ENCODE results near the gene TAS2R10. TPM values are rescaled to one million over a fixed set of nuclear protein-coding genes. Genes with fewer than 3 reads are reported as not detected.

The TAS2R10 gene
- total and polyA plus RNA-seq, 8 donors: 0.37 to 3.3 (median 2.6) TPM; not detected in 1

DNA sequence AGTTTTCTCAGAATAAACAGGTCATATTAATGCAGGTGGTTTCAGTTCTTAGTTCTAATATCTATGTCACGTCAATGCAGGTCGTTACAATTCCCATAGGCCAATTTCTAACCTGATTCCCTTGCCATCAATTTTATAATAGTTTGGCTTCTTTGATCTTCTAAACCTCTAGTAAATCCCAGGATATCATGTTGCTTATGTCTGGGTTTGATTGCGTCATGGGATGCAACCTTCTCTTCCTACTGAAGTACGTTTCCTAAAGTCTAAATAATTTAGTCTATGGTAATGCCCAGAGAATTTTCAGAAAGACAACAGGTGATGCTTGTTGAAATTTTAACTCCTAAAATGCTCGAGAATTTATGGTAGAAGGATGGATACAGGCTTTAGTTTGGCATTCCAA, 42.9 kb downstream of the TAS2R10 start:
- Histone ChIP-seq H3K27me3 (no peaks in the 10 kb centered on the region), H3K4me1 (no peaks in the 10 kb centered on the region), H3K4me3 (no peak overlapping the region), H3K9me3 (no peaks in the 10 kb centered on the region), H3K27ac (no peak overlapping the region), H3K36me3 (no peaks in the 10 kb centered on the region)
- DNase-seq: no peak
- ATAC-seq: no peak
- TF ChIP-seq, protein P1, sequence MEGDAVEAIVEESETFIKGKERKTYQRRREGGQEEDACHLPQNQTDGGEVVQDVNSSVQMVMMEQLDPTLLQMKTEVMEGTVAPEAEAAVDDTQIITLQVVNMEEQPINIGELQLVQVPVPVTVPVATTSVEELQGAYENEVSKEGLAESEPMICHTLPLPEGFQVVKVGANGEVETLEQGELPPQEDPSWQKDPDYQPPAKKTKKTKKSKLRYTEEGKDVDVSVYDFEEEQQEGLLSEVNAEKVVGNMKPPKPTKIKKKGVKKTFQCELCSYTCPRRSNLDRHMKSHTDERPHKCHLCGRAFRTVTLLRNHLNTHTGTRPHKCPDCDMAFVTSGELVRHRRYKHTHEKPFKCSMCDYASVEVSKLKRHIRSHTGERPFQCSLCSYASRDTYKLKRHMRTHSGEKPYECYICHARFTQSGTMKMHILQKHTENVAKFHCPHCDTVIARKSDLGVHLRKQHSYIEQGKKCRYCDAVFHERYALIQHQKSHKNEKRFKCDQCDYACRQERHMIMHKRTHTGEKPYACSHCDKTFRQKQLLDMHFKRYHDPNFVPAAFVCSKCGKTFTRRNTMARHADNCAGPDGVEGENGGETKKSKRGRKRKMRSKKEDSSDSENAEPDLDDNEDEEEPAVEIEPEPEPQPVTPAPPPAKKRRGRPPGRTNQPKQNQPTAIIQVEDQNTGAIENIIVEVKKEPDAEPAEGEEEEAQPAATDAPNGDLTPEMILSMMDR (IDR thresholded peaks at IDR 0.05): no peak
- intact Hi-C loops (cut with DNase I): no loop called here

DNA sequence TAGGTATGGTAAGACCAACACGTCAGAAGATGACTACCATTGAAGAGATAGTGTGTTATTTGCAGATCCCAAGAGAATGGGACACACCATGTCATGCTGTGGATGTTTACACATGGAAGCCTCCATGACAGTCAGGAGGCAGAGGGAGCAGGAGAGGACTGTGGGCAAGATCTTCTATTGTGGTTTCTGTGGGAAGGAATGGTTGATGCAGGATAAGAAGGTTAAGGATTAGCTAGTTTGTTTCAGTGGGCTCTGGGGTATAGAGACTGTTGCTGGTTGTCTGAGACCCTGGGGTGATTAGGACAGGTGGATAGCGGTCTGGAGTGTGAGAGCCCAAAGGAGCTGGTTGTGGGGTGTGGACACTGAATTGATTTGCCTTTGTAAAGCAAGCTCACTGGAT, 47.1 kb downstream of the TAS2R10 start:
- intact Hi-C loops (cut with DNase I): loop anchor here in 1 of 2 donors (10.0 kb wide), 1 partner anchor 706 kb away; no protein-coding TSS in a partner anchor
- Histone ChIP-seq H3K36me3 (no peaks in the 10 kb centered on the region), H3K27me3 (peaks cover 0 to 1% of the 10 kb centered on the region in 2 donors), H3K9me3 (no peaks in the 10 kb centered on the region), H3K4me3 (no peak overlapping the region), H3K4me1 (no peaks in the 10 kb centered on the region), H3K27ac (no peak overlapping the region)
- ATAC-seq (no peak), DNase-seq (no peak)
- TF ChIP-seq, protein P1 (IDR thresholded peaks at IDR 0.05): no peak

Other genes with a start within 250 kb of the TAS2R10 start
- gene MAGOHB, start 212.7 kb downstream of the TAS2R10 start, total RNA-seq: 10 to 100 TPM; 23.6 to 32.5 TPM
- gene MAGOHB, start 212.7 kb downstream of the TAS2R10 start, polyA plus RNA-seq (ENCODE audit: insufficient read length in 6 of 6): 10 to 100 TPM; 36.5 to 45.2 (median 40.4) TPM
- 1 to 10 TPM; 1.4 to 1.9 TPM for gene STYK1, start 152.3 kb downstream of the TAS2R10 start, total RNA-seq
- gene STYK1, start 152.3 kb downstream of the TAS2R10 start, polyA plus RNA-seq (ENCODE audit: insufficient read length in 6 of 6): under 1 TPM; 0.30 to 0.96 (median 0.57) TPM
- 100 to 1,000 TPM; 195 to 285 TPM for gene YBX3, start 103.0 kb downstream of the TAS2R10 start, total RNA-seq
- 100 to 1,000 TPM; 145 to 162 (median 151) TPM for gene YBX3, start 103.0 kb downstream of the TAS2R10 start, polyA plus RNA-seq (ENCODE audit: insufficient read length in 6 of 6)
- gene TAS2R7, start 23.7 kb downstream of the TAS2R10 start, total RNA-seq: not detected
- not detected for gene TAS2R7, start 23.7 kb downstream of the TAS2R10 start, polyA plus RNA-seq (ENCODE audit: insufficient read length in 6 of 6)
- not detected for gene TAS2R8, start 19.1 kb downstream of the TAS2R10 start, total RNA-seq
- not detected for gene TAS2R8, start 19.1 kb downstream of the TAS2R10 start, polyA plus RNA-seq (ENCODE audit: insufficient read length in 6 of 6)
- gene TAS2R9, start 16.2 kb downstream of the TAS2R10 start, total RNA-seq: not detected
- gene TAS2R9, start 16.2 kb downstream of the TAS2R10 start, polyA plus RNA-seq (ENCODE audit: insufficient read length in 6 of 6): not detected
- gene PRR4, start 23.1 kb upstream of the TAS2R10 start, total RNA-seq: 1 to 10 TPM; 1.2 to 1.4 TPM
- gene PRR4, start 23.1 kb upstream of the TAS2R10 start, polyA plus RNA-seq (ENCODE audit: insufficient read length in 6 of 6): 10 to 100 TPM in 3 of 6 donors, 1 to 10 TPM in 3; 7.5 to 19.8 (median 10.6) TPM
- gene PRH1, start 57.9 kb upstream of the TAS2R10 start, total RNA-seq: 10 to 100 TPM; 10.6 to 12.0 TPM
- 10 to 100 TPM; 13.1 to 17.2 (median 16.0) TPM for gene PRH1, start 57.9 kb upstream of the TAS2R10 start, polyA plus RNA-seq (ENCODE audit: insufficient read length in 6 of 6)
- 1 to 10 TPM in 1 of 2 donors, under 1 TPM in 1; 0.99 to 1.0 TPM for gene TAS2R13, start 83.2 kb upstream of the TAS2R10 start, total RNA-seq
- under 1 TPM in 4 of 6 donors, not detected in 2; 0.14 to 0.59 (median 0.22) TPM for gene TAS2R13, start 83.2 kb upstream of the TAS2R10 start, polyA plus RNA-seq (ENCODE audit: insufficient read length in 6 of 6)
- gene PRH2, start 102.9 kb upstream of the TAS2R10 start, total RNA-seq: not detected
- gene PRH2, start 102.9 kb upstream of the TAS2R10 start, polyA plus RNA-seq (ENCODE audit: insufficient read length in 6 of 6): 1 to 10 TPM in 1 of 6 donors, under 1 TPM in 5; 0.33 to 1.1 (median 0.67) TPM
- 1 to 10 TPM; 1.2 to 1.9 TPM for gene TAS2R14, start 112.9 kb upstream of the TAS2R10 start, total RNA-seq
- gene TAS2R14, start 112.9 kb upstream of the TAS2R10 start, polyA plus RNA-seq (ENCODE audit: insufficient read length in 6 of 6): 1 to 10 TPM; 3.8 to 5.0 (median 4.8) TPM
- gene TAS2R50, start 160.6 kb upstream of the TAS2R10 start, total RNA-seq: 1 to 10 TPM; 1.0 to 1.1 TPM
- under 1 TPM in 5 of 6 donors, not detected in 1; 0.17 to 0.34 (median 0.20) TPM for gene TAS2R50, start 160.6 kb upstream of the TAS2R10 start, polyA plus RNA-seq (ENCODE audit: insufficient read length in 6 of 6)
- 1 to 10 TPM; 1.6 to 1.7 TPM for gene TAS2R20, start 171.9 kb upstream of the TAS2R10 start, total RNA-seq
- 1 to 10 TPM; 2.3 to 3.6 (median 3.1) TPM for gene TAS2R20, start 171.9 kb upstream of the TAS2R10 start, polyA plus RNA-seq (ENCODE audit: insufficient read length in 6 of 6)
- 1 to 10 TPM; 2.0 to 3.3 TPM for gene TAS2R19, start 196.3 kb upstream of the TAS2R10 start, total RNA-seq
- 1 to 10 TPM; 1.5 to 3.3 (median 2.2) TPM for gene TAS2R19, start 196.3 kb upstream of the TAS2R10 start, polyA plus RNA-seq (ENCODE audit: insufficient read length in 6 of 6)
- gene TAS2R31, start 205.0 kb upstream of the TAS2R10 start, total RNA-seq: 1 to 10 TPM; 2.1 to 3.4 TPM
- 1 to 10 TPM; 1.2 to 2.9 (median 2.2) TPM for gene TAS2R31, start 205.0 kb upstream of the TAS2R10 start, polyA plus RNA-seq (ENCODE audit: insufficient read length in 6 of 6)
- gene TAS2R46, start 235.9 kb upstream of the TAS2R10 start, total RNA-seq: 1 to 10 TPM; 1.0 to 1.4 TPM
- under 1 TPM in 4 of 6 donors, not detected in 2; 0.20 to 0.37 (median 0.31) TPM for gene TAS2R46, start 235.9 kb upstream of the TAS2R10 start, polyA plus RNA-seq (ENCODE audit: insufficient read length in 6 of 6)